HepG2 (cell line): ENCODE measurements around the gene TXNDC12. TPM values are rescaled to one million over a fixed set of nuclear protein-coding genes. Genes with fewer than 3 reads are reported as not detected.

ENCODE experiments used
- AHR ChIP-seq: IDR thresholded peaks from 2 replicates; pipeline ENCODE4 v1.6.1; 2018; ENCODE audit warnings: missing genetic modification reagents, missing compliant biosample characterization
- ARHGAP35 ChIP-seq: sonication (generic); formaldehyde crosslinking; IDR thresholded peaks from 2 replicates; pipeline ENCODE4 v1.9.0; 2022; ENCODE audit warnings: mild to moderate bottlenecking, inconsistent platforms, moderate library complexity, missing genetic modification reagents, borderline replicate concordance
- ATRX ChIP-seq: sonication (generic); formaldehyde crosslinking; IDR thresholded peaks from 2 replicates; pipeline ENCODE4 v1.4.0; 2020; ENCODE audit warnings: missing genetic modification reagents, borderline replicate concordance
- CCDC6 ChIP-seq: sonication (generic); formaldehyde crosslinking; IDR thresholded peaks from 2 replicates; pipeline ENCODE4 v1.8.1; 2022; ENCODE audit warnings: mild to moderate bottlenecking, missing genetic modification reagents, moderate library complexity
- ELF4 ChIP-seq: sonication (generic); formaldehyde crosslinking; IDR thresholded peaks from 2 replicates; pipeline ENCODE4 v1.5.0; 2020; ENCODE audit warnings: missing genetic modification reagents, mild to moderate bottlenecking, moderate library complexity, borderline replicate concordance
- EZH2 ChIP-seq: conservative IDR thresholded peaks from 2 replicates; pipeline ENCODE4 v1.6.1; 2012; ENCODE audit warnings: mild to moderate bottlenecking, low read depth, low read length, moderate library complexity
- FOXA1 ChIP-seq, 2 experiments: fragments of 450-650 bp in 1 of 2; sonication (generic) in 1 of 2; formaldehyde crosslinking in 1 of 2; IDR thresholded peaks; 2 replicates each; pipeline versions ENCODE4 v1.4.0 to v1.6.1; 2016 to 2020; ENCODE audit warnings: missing genetic modification reagents in 1 of 2
- FOXP1 ChIP-seq, 2 experiments: fragments of 450-650 bp in 1 of 2; IDR thresholded peaks; 2 replicates each; pipeline ENCODE4 v1.6.1; 2017 to 2018; ENCODE audit warnings: antibody characterized with exemption in 1 of 2
- GABPA ChIP-seq, 2 experiments: IDR thresholded peaks; 2 replicates each; pipeline ENCODE4 v1.6.1; 2011 to 2016; ENCODE audit warnings: low read depth in 2 of 2, low read length in 1 of 2, missing biosample characterization in 1 of 2, missing genetic modification characterization in 1 of 2
- GATAD1 ChIP-seq: IDR thresholded peaks from 2 replicates; pipeline ENCODE4 v1.6.1; 2016; ENCODE audit warnings: missing genetic modification reagents, missing compliant biosample characterization
- HNF4G ChIP-seq, 2 experiments: sonication (generic) in 1 of 2; formaldehyde crosslinking in 1 of 2; IDR thresholded peaks; 2 replicates each; pipeline versions ENCODE4 v1.4.0 to v1.6.1; 2011 to 2020; ENCODE audit warnings: borderline replicate concordance in 2 of 2, low read depth in 2 of 2, mild to moderate bottlenecking in 2 of 2, low read length in 1 of 2, missing genetic modification reagents in 1 of 2, moderate library complexity in 1 of 2
- KLF16 ChIP-seq, 2 experiments: sonication (generic) in 1 of 2; formaldehyde crosslinking in 1 of 2; IDR thresholded peaks; 2 replicates each; pipeline versions ENCODE4 v1.6.1 to v1.8.0; 2016 to 2023; ENCODE audit warnings: missing genetic modification reagents in 2 of 2, missing compliant biosample characterization in 1 of 2
- MTF2 ChIP-seq: sonication (generic); formaldehyde crosslinking; IDR thresholded peaks from 2 replicates; pipeline ENCODE4 v1.5.0; 2020; ENCODE audit warnings: missing genetic modification reagents, borderline replicate concordance
- NFE2 ChIP-seq: sonication (generic); formaldehyde crosslinking; IDR thresholded peaks from 2 replicates; pipeline ENCODE4 v1.4.0; 2020; ENCODE audit warnings: missing genetic modification reagents
- NONO ChIP-seq, 2 experiments: fragments of 450-650 bp in 1 of 2; sonication (generic) in 1 of 2; formaldehyde crosslinking in 1 of 2; IDR thresholded peaks in 1 of 2; conservative IDR thresholded peaks in 1 of 2; 2 replicates each; pipeline versions ENCODE4 v1.6.1 to v1.8.0; 2017 to 2022; ENCODE audit warnings: mild to moderate bottlenecking in 1 of 2, missing genetic modification reagents in 1 of 2, moderate library complexity in 1 of 2
- PHF5A ChIP-seq: IDR thresholded peaks from one replicate; pipeline ENCODE4 v1.6.1; 2018; ENCODE audit warnings: low read depth, missing genetic modification reagents; ENCODE audit not compliant: unreplicated experiment
- SOX13 ChIP-seq, 3 experiments: fragments of 450-650 bp in 1 of 3; sonication (generic) in 1 of 3; formaldehyde crosslinking in 1 of 3; IDR thresholded peaks in 2 of 3; conservative IDR thresholded peaks in 1 of 3; 2 replicates each; pipeline versions ENCODE4 v1.5.0 to v1.6.1; 2016 to 2020; ENCODE audit warnings: antibody characterized with exemption in 1 of 3, mild to moderate bottlenecking in 1 of 3, missing compliant biosample characterization in 1 of 3, missing genetic modification reagents in 1 of 3, moderate library complexity in 1 of 3
- STAT5B ChIP-seq: sonication (generic); formaldehyde crosslinking; IDR thresholded peaks from 2 replicates; pipeline ENCODE4 v1.4.0; 2020; ENCODE audit warnings: missing genetic modification reagents
- THAP11 ChIP-seq: IDR thresholded peaks from 2 replicates; pipeline ENCODE4 v1.6.1; 2016; ENCODE audit warnings: missing biosample characterization, missing genetic modification reagents
- ZKSCAN8 ChIP-seq: IDR thresholded peaks from 2 replicates; pipeline ENCODE4 v1.6.1; 2016; ENCODE audit warnings: borderline replicate concordance, missing genetic modification reagents, missing compliant biosample characterization
- ZNF264 ChIP-seq: sonication (generic); formaldehyde crosslinking; IDR thresholded peaks from 2 replicates; pipeline ENCODE4 v1.4.0; 2020; ENCODE audit warnings: missing genetic modification reagents
- ZNF558 ChIP-seq: sonication (generic); formaldehyde crosslinking; IDR thresholded peaks from 2 replicates; pipeline ENCODE4 v1.9.0; 2022; ENCODE audit warnings: mild to moderate bottlenecking, missing genetic modification reagents, borderline replicate concordance
- ZNF580 ChIP-seq: IDR thresholded peaks from 2 replicates; pipeline ENCODE4 v1.6.1; 2016; ENCODE audit warnings: low read depth, borderline replicate concordance
- ZNF660 ChIP-seq: sonication (generic); formaldehyde crosslinking; IDR thresholded peaks from 2 replicates; pipeline ENCODE4 v1.5.1; 2020; ENCODE audit warnings: mild to moderate bottlenecking, low read depth, missing genetic modification reagents, borderline replicate concordance
- ZNF687 ChIP-seq: sonication (generic); formaldehyde crosslinking; IDR thresholded peaks from 2 replicates; pipeline ENCODE4 v1.5.1; 2020; ENCODE audit warnings: mild to moderate bottlenecking, missing genetic modification reagents, moderate library complexity
- polyA plus RNA-seq, 8 experiments: library from polyadenylated mRNA; depleted of rRNA in 3 of 8; stranded (reverse) in 7 of 8; unstranded in 1 of 8; fragments of >200 nt; fragmentation: Illumina TruSeq in 4 of 8; extraction: Trizol in 4 of 8; gene quantifications; 2 replicates each; pipeline versions ENCODE4 v1.2.1 to v1.2.3, GENCODE V29; 2011 to 2016; ENCODE audit warnings: low read depth in 4 of 8, missing spikeins in 1 of 8, mixed read lengths in 1 of 8; ENCODE audit not compliant: insufficient read depth in 1 of 8
- total RNA-seq, 5 experiments: library from RNA; depleted of rRNA; stranded (reverse); fragments of >200 nt; fragmentation: Illumina TruSeq; extraction: Trizol; gene quantifications; 2 replicates each; pipeline ENCODE4 v1.2.3, GENCODE V29; 2016; ENCODE audit warnings: low read depth in 1 of 5

The TXNDC12 gene
- total and polyA plus RNA-seq, 2 of the 13 experiments (the other 11 are each of a cell fraction or from before 2014, with no cell fraction given): 65.6 to 67.2 TPM

- peak in 1 of 2 experiments; percentile 30; a peak in 1 of 4 replicates for TF ChIP-seq KLF16 (CRISPR knock-in tag; IDR thresholded peaks at IDR 0.05)
- no peak for TF ChIP-seq NONO (IDR thresholded peaks at IDR 0.05)
- TF ChIP-seq NONO (CRISPR knock-in tag; conservative IDR thresholded peaks at IDR 0.05): 0 out of 2 replicates have a peak, but pooled peaks have one; percentile 22
- no peak for TF ChIP-seq AHR (CRISPR knock-in tag)
- TF ChIP-seq FOXA1 (IDR thresholded peaks at IDR 0.05): no peak
- peak; percentile 62 for TF ChIP-seq FOXA1 (CRISPR knock-in tag; IDR thresholded peaks at IDR 0.05)
- no peak for TF ChIP-seq ZNF558 (CRISPR knock-in tag)
- no peak for TF ChIP-seq FOXP1 (IDR thresholded peaks at IDR 0.05)
- peak; percentile 80; the same call in 1 of the 2 replicates for TF ChIP-seq FOXP1 (CRISPR knock-in tag; IDR thresholded peaks at IDR 0.05)
- no peak for TF ChIP-seq GABPA (IDR thresholded peaks at IDR 0.05; ENCODE audit: low read depth, low read length)
- TF ChIP-seq GABPA (CRISPR knock-in tag; IDR thresholded peaks at IDR 0.05; ENCODE audit: low read depth): 0 out of 2 replicates have a peak, but pooled peaks have one; percentile 17
- peak; percentile 88 for TF ChIP-seq HNF4G (IDR thresholded peaks at IDR 0.05; ENCODE audit: borderline replicate concordance, low read depth, low read length)
- TF ChIP-seq HNF4G (CRISPR knock-in tag; IDR thresholded peaks at IDR 0.05; ENCODE audit: borderline replicate concordance, low read depth): peak; percentile 47; the same call in 1 of the 2 replicates
- 0 out of 2 replicates have a peak, but pooled peaks have one; percentile 34 for TF ChIP-seq GATAD1 (CRISPR knock-in tag)
- no peak for TF ChIP-seq ATRX (CRISPR knock-in tag)
- TF ChIP-seq ZKSCAN8: peak; percentile 19; the same call in 1 of the 2 replicates
- no peak for TF ChIP-seq MTF2
- 0 out of 2 replicates have a peak, but pooled peaks have one; percentile 6 for TF ChIP-seq ZNF580
- peak; percentile 34 for TF ChIP-seq PHF5A (CRISPR knock-in tag)
- TF ChIP-seq ZNF660 (CRISPR knock-in tag): no peak
- TF ChIP-seq ARHGAP35 (CRISPR knock-in tag): no peak
- TF ChIP-seq ZNF687: no peak
- no peak for TF ChIP-seq STAT5B
- TF ChIP-seq THAP11 (CRISPR knock-in tag): no peak
- no peak for TF ChIP-seq CCDC6 (CRISPR knock-in tag)
- TF ChIP-seq EZH2: no peak
- no peak for TF ChIP-seq NFE2 (CRISPR knock-in tag)
- TF ChIP-seq ELF4 (CRISPR knock-in tag): no peak
- TF ChIP-seq ZNF264 (CRISPR knock-in tag): 0 out of 2 replicates have a peak, but pooled peaks have one; percentile 37
- TF ChIP-seq SOX13 (IDR thresholded peaks at IDR 0.05): peak; percentile 73; the same call in 1 of the 2 replicates
- peak in 1 of 2 experiments; percentile 98; a peak in 2 of 4 replicates for TF ChIP-seq SOX13 (CRISPR knock-in tag; conservative IDR thresholded peaks at IDR 0.05 in 1 of 2, IDR thresholded peaks at IDR 0.05 in 1 of 2)
Measured at GRCh38 chr1:52080014-52080415, 25.0 kb upstream of the TXNDC12 start (continued).
